Adipocyte (in vitro differentiated cells): ENCODE data around the gene EGLN1.

Experiments
- DNase-seq: peaks from one replicate; pipeline ENCODE4 v3.0.0-alpha.2; 2015; ENCODE audit warnings: low read depth
- H3K27me3 ChIP-seq: replicated peaks from 2 replicates; pipeline ENCODE4 v1.7.0; 2013; ENCODE audit warnings: mild to moderate bottlenecking, low read length, moderate library complexity; ENCODE audit not compliant: control insufficient read depth, insufficient read depth
- H3K36me3 ChIP-seq: 2 replicates; pipeline ENCODE4 v1.7.0; 2013; ENCODE audit warnings: low read length, mild to moderate bottlenecking, moderate library complexity; ENCODE audit not compliant: control insufficient read depth, insufficient read depth, severe bottlenecking
- H3K4me1 ChIP-seq: 2 replicates; pipeline ENCODE4 v1.7.0; 2013; ENCODE audit warnings: mild to moderate bottlenecking, low read length, moderate library complexity; ENCODE audit not compliant: control insufficient read depth, insufficient read depth
- H3K4me3 ChIP-seq: 2 replicates; pipeline ENCODE4 v1.7.0; 2013; ENCODE audit warnings: mild to moderate bottlenecking, low read length, moderate library complexity
- H3K9ac ChIP-seq: 2 replicates; pipeline ENCODE4 v1.7.0; 2013; ENCODE audit warnings: mild to moderate bottlenecking, low read length, moderate library complexity
- H3K9me3 ChIP-seq: 2 replicates; pipeline ENCODE4 v1.7.0; 2013; ENCODE audit warnings: mild to moderate bottlenecking, low read length, moderate library complexity; ENCODE audit not compliant: control insufficient read depth

The EGLN1 gene

DNA sequence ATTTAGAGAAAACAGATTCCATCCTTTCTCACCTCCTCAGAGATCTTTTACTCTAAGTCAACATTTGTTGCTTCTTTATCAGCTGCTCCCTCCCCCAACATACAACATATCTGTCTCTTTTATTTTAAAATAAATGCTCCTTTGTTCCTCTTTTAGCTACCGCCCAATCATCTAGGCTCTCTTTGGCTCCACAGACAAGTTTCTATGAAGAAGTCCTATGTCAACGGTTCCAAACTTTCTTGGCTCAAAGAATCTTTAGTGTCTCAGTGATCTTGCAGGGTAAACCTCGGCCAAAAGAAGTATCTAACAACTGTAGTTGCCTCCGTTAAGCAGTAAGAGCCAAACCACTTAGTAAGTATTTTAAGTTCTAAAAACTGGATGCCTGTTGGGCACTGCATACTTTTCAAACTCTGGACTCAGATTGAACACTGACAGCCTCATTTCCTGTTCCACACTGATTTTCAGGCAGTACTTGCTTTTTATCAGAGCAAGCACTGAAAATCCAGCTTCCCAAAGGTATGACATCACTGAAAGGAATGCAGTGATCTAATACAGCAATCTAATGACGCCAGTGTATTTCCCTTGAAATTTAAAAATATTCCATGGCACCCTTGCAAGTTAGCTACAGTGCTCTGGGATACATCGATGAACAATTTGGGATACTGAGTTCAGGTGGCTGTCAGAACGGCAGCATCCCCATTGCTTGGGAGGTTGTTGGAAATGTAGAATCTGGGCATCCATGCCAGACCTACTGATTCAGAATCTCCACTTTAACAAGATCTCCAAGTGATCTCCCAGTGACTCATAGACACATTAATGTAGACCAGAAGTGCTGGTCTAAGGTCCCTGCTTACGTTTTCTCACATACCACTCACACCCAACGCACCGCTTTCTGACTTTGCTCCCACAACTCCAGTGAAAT lies 26.8 kb downstream of the EGLN1 start:
- Histone ChIP-seq H3K4me3 (peak overlapping the region; percentile 56), H3K27me3 (no peaks in the 10 kb centered on the region), H3K4me1 (peaks cover 22% of the 10 kb centered on the region), H3K9me3 (no peaks in the 10 kb centered on the region), H3K36me3 (no peaks in the 10 kb centered on the region), H3K9ac (peak overlapping the region; percentile 8)
- peak; percentile 86 for DNase-seq

DNA sequence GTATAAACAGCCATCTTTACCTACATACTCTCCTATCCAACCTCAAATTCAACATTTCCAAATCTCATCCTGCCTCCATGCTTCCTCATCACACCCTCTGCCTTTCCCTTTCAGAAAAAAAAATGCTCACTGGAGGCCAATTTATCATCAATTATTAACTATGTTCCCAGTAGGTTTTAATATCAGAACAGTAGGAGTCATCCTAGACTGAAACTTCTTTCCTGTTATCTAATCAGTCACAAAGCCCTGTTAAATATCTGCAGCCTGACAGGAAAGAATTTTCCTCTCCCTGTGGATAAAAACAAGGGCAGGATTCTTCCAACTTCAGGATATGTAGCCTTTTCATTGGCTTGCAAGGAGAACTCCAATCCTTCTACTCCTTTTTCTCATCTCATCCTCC lies 28.4 kb downstream of the EGLN1 start:
- DNase-seq: no peak
- H3K9me3 ChIP-seq: no peaks in the 10 kb centered on the region
- no peak overlapping the region for H3K4me3 ChIP-seq
- peaks cover 28% of the 10 kb centered on the region for H3K4me1 ChIP-seq
- H3K36me3 ChIP-seq: no peaks in the 10 kb centered on the region
- H3K27me3 ChIP-seq: no peaks in the 10 kb centered on the region
- H3K9ac ChIP-seq: no peak overlapping the region

DNA sequence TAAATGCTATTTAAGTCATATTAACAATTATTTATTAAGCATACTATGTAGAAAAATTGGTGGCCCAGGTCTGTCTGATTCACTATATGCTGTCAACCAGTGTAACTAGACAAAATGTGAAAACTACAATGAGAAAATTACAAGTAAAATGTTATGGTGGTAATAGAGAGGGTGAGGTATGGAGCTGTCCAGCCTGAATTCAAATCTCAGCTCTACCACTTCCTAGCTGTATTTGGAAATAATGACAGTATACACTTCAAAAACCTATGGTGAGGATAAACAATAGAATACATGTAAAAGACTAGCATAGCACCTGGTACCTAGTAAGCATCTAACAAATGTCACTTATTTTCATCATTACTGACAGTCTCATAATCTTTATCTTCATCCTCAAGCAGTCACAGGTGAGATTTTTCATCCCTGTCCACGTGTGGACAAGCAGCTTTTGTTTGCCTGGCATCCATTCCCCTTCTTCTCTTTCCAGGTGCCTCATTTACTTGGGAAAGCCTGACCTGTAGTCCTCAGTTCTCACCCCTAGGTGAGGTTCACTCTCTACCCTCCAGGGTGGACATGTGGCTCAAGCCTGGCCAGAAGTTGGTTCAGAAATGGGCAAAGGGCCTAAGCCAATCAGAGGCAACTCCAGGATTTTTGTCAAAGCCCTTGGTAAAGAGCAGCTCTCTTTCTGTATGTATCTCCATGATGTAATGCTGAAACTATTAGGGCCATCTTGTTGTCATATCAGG lies 29.5 kb downstream of the EGLN1 start:
- Histone ChIP-seq H3K27me3 (no peaks in the 10 kb centered on the region), H3K9ac (no peak overlapping the region), H3K36me3 (no peaks in the 10 kb centered on the region), H3K9me3 (no peaks in the 10 kb centered on the region), H3K4me1 (peaks cover 33% of the 10 kb centered on the region), H3K4me3 (no peak overlapping the region)
- no peak for DNase-seq

DNA sequence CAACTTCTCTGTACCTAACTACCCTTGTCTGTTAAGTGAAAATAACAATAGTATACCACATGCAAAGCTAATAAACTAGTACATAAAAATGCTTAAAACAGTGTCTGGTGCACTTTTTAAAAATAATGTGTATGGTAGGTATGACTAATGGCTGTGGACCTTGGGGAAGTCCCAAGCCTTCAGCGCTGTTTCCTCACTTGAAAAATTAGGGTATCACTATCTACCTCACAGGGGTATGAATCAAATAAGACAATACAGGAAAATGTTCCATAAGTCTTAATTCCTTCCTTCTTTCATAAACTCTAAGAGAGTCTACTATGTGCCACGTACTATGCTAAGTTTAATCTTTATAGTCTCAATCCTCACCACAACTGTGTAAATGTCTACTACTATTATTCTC lies 32.0 kb downstream of the EGLN1 start:
- Histone ChIP-seq H3K9ac (no peak overlapping the region), H3K36me3 (no peaks in the 10 kb centered on the region), H3K4me3 (no peak overlapping the region), H3K27me3 (no peaks in the 10 kb centered on the region), H3K9me3 (no peaks in the 10 kb centered on the region), H3K4me1 (peaks cover 22% of the 10 kb centered on the region)
- peak; percentile 33 for DNase-seq

DNA sequence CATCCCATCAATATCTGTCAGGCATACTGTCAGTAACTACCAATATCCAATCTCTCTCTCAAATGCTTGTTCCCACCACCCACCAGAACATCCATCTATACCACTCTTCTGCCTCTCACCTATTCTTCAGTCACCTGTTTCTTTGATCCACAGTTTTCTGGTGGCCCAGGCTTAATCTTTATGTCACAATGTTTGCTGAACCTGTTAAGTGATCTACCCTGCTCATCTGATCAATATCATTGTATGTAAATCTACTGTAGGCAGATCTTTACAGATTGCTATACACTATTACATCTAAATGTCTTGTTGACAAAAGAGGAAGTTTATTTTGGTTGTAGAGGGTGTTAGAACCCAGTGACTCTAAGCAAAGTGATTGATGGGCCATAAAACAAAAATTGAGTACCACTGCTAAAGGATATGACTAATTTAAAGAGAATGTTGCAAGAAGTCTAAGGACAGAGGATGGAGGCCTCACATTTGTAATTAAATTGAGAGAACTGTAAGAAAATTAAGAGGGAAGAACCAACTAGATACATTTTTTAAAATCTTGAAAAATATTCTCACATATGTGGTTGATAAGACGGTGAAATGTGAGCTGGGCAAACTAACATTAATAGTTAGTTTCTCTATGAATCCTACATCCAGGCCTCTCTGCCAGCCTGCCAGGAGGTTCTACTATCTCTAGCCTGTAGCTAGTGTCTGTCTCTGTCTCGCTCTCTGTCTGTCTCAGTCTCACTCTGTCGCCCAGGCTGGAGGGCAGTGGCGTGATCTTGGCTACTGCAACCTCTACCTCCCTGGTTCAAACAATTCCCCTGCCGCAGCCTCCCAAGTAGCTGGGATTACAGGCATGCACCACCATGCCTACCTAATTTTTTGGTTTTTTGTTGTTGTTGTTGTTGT lies 34.1 kb downstream of the EGLN1 start:
- no peaks in the 10 kb centered on the region for H3K27me3 ChIP-seq
- no peak for DNase-seq
- H3K9me3 ChIP-seq: no peaks in the 10 kb centered on the region
- no peaks in the 10 kb centered on the region for H3K36me3 ChIP-seq
- H3K4me3 ChIP-seq: no peak overlapping the region
- no peak overlapping the region for H3K9ac ChIP-seq
- peaks cover 20% of the 10 kb centered on the region for H3K4me1 ChIP-seq

DNA sequence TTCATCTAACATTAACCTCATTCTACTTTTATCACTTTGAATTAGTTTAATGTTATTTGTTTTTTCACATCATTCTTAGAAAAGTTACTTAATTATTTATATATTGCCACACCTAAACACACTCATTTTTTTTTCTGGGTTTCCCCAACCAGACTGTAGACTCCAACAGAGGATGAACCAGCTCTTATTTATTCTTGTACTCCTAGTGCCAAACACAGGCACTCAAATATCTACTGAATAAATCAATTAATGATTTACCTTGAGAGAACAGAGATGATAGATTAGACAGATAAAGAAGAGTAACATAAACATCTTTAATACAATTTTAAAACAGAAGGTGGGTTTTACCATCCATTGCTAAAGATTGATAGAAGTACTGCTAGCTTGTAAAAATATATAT lies 35.6 kb downstream of the EGLN1 start:
- peaks cover 21% of the 10 kb centered on the region for H3K4me1 ChIP-seq
- DNase-seq: no peak
- no peaks in the 10 kb centered on the region for H3K27me3 ChIP-seq
- H3K9me3 ChIP-seq: no peaks in the 10 kb centered on the region
- no peak overlapping the region for H3K4me3 ChIP-seq
- H3K36me3 ChIP-seq: no peaks in the 10 kb centered on the region
- no peak overlapping the region for H3K9ac ChIP-seq

DNA sequence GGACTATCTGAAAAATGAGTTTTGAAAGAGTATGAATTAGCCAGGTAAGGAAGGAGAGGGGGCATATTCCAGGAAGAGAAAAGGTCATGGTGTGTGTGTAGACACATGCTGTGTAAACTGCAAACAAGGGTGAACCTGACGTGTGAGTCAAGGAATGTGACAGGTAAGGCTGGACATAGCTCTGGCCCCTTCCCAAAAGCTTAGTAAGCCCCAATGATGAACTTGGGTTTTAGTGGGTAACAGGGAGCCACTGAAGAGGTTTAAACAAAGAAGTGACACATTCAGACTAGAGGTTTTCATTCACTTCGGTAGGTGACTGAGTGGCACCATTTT lies 36.7 kb downstream of the EGLN1 start:
- no peak for DNase-seq
- Histone ChIP-seq H3K36me3 (no peaks in the 10 kb centered on the region), H3K9ac (no peak overlapping the region), H3K4me1 (peaks cover 19% of the 10 kb centered on the region), H3K4me3 (no peak overlapping the region), H3K27me3 (no peaks in the 10 kb centered on the region), H3K9me3 (no peaks in the 10 kb centered on the region)

DNA sequence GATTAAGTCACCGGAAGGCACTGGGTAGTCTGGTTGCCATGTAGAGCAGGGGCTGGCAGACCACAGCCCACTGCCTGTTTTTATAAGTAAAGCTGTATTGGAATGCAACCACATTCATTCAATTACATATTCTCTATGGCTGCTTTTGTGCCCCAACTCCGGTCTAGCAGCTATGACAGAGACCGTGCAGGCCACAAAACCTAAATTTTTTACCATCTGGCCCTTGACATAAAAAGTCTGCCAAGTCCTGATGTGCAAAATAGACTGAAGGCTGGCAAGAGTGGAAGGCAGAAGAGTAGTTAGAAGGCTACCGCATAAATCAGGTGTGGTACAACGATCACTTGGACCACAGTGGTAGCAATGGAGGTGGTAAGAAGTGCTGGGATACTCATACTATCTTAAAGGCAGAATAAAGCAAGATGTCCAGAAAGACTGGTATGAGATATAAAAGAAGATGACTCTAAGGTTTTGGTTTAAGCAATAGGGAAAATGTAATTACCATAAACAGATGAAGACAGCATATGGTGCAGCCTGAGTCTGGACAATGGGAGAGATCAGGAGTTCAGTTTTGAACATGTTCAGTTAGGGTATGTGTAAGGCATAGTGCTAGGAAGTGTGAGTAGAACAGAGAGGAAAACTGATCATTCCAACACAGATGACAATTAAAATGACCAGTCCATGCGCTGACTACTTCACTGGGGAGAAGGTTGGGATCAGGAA lies 37.2 kb downstream of the EGLN1 start:
- DNase-seq: no peak
- Histone ChIP-seq H3K9ac (no peak overlapping the region), H3K36me3 (no peaks in the 10 kb centered on the region), H3K4me3 (no peak overlapping the region), H3K27me3 (no peaks in the 10 kb centered on the region), H3K4me1 (peaks cover 14% of the 10 kb centered on the region), H3K9me3 (no peaks in the 10 kb centered on the region)

DNA sequence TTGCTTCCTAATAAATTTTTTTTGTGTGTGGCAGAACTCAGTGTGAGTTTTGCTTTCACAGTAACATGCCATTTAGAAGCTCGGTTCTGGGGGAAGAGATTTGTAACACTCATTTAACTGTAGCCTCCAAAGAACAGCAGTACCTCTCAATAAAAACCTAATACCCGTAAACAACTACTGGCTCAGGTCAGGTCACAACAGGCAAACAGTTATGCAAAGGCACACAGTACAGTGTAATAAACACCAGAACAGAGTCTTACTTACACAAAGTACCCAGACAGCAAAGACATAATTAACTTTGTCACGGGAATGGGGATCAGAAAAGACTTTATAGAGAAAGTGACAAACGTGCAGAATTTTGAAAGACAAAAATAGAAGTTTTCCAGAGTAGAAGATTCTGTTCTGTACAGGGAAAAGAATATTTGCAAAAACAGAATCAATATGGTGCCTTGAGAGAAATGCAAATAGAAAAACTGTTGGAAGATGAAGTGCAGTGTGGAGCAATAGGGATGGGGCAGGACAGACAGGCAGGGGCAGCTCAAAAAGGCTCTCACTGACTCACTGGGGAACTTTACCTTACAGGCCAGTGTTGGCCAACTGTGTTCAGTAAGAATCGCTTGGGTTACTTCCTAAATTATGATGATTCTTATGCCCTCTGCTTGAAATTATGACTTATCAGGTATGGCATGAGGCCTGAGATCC lies 38.8 kb downstream of the EGLN1 start:
- Histone ChIP-seq H3K4me3 (no peak overlapping the region), H3K4me1 (peaks cover 12% of the 10 kb centered on the region), H3K36me3 (no peaks in the 10 kb centered on the region), H3K9ac (no peak overlapping the region), H3K27me3 (no peaks in the 10 kb centered on the region), H3K9me3 (no peaks in the 10 kb centered on the region)
- DNase-seq: no peak

DNA sequence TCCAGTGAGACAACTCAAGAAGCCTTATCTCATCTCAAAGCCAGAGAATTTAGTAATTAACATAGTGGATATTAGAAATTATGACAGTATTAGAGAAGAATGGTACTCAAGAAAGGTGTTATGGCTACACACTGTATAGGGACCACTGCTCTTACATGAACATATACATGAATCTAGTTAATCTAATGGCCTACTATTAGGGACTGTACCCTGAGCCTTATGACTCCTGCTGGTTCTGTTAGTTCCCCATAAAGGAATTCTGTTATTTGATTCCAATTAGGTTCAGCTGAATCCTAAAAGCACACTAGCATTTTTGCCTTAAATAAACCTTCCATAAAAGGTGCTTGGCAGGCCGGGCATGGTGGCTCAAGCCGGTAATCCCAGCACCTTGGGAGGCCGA lies 39.7 kb downstream of the EGLN1 start:
- H3K9ac ChIP-seq: no peak overlapping the region
- no peak overlapping the region for H3K4me3 ChIP-seq
- no peaks in the 10 kb centered on the region for H3K9me3 ChIP-seq
- DNase-seq: no peak
- H3K27me3 ChIP-seq: no peaks in the 10 kb centered on the region
- no peaks in the 10 kb centered on the region for H3K36me3 ChIP-seq
- peaks cover 4% of the 10 kb centered on the region for H3K4me1 ChIP-seq
